ENCODE results near the gene ANAPC5.

Gene ANAPC5

DNA sequence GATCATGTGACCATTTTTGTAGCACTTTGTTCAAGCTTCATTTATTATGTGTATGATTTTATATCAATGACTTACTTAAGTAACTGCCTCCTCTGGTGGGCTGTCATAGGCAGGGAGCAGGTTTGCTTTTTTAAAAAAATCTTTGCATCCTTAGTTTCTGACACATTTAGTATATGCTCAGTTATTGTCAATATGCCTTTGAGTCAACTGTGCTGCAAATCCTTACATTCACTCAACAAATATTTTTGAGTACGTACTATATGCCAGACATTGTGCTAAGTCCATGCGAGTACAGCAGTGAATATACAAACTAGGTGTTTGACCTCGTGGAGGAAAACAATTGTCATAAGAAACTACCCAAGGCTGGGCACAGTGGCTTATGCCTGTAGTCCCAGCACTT lies 4.4 kb upstream of the ANAPC5 start:
- no peaks in the 10 kb centered on the region for H3K27me3 ChIP-seq (ENCODE audit: insufficient read depth, poor library complexity, severe bottlenecking)
- H3K4me3 ChIP-seq (ENCODE audit: severe bottlenecking), result no peak overlapping the region
- TF ChIP-seq CTCF (IDR thresholded peaks at IDR 0.05; ENCODE audit: poor library complexity, severe bottlenecking), result no peak
- no peaks in the 10 kb centered on the region for H3K36me3 ChIP-seq (ENCODE audit: low read depth)
- ATAC-seq (ENCODE audit: low read depth) (no peak), DNase-seq (ENCODE audit: low spot score) (no peak)
- H3K27ac ChIP-seq (ENCODE audit: poor library complexity, severe bottlenecking), result no peak overlapping the region
- no peaks in the 10 kb centered on the region for H3K9me3 ChIP-seq (ENCODE audit: severe bottlenecking)
- H3K4me1 ChIP-seq (ENCODE audit: insufficient read depth, poor library complexity, severe bottlenecking), result no peaks in the 10 kb centered on the region

DNA sequence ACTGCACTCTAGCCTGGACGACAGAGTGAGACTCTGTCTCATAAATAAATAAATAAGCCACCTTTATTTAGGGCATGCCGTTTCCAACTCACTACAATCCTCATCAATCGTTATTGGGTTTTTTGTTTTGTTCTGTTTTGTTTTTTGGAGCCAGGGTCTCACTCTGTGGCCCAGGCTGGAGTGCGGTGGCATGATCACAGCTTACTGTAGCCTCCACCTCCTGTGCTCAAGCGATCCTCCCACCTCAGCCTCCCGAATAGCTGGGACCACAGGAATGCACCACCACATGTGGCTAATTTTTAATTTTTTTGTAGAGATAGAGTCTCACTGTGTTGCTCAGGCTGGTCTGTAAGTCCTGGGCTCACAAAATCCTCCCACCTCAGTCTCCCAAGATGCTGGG lies 3.6 kb upstream of the ANAPC5 start:
- Histone ChIP-seq H3K4me3 (ENCODE audit: severe bottlenecking) (no peak overlapping the region), H3K36me3 (ENCODE audit: low read depth) (no peaks in the 10 kb centered on the region), H3K27ac (ENCODE audit: poor library complexity, severe bottlenecking) (no peak overlapping the region), H3K27me3 (ENCODE audit: insufficient read depth, poor library complexity, severe bottlenecking) (no peaks in the 10 kb centered on the region), H3K9me3 (ENCODE audit: severe bottlenecking) (no peaks in the 10 kb centered on the region), H3K4me1 (ENCODE audit: insufficient read depth, poor library complexity, severe bottlenecking) (no peaks in the 10 kb centered on the region)
- DNase-seq (ENCODE audit: low spot score) (no peak), ATAC-seq (ENCODE audit: low read depth) (no peak)
- no peak for TF ChIP-seq CTCF (IDR thresholded peaks at IDR 0.05; ENCODE audit: poor library complexity, severe bottlenecking)

DNA sequence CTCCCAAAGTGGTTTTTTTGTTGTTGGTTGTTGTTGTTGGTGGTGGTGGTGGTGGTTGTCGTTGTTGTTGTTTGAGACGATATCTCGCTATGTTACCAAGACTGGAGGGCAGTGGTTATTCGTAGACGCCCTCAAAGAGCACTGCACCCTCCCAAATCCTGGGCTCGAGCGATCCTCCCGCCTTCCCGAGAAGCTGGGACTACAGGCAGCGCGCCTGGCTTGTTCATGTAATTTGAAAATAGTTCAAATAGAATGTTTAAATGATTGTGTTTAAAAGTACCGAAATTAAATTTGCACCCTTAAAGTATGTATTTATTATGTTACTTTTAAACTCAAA lies 439 bp upstream of the ANAPC5 start:
- Histone ChIP-seq H3K9me3 (ENCODE audit: severe bottlenecking) (no peaks in the 10 kb centered on the region), H3K27me3 (ENCODE audit: insufficient read depth, poor library complexity, severe bottlenecking) (no peaks in the 10 kb centered on the region), H3K4me1 (ENCODE audit: insufficient read depth, poor library complexity, severe bottlenecking) (no peaks in the 10 kb centered on the region), H3K27ac (ENCODE audit: poor library complexity, severe bottlenecking) (peak overlapping the region; percentile 13), H3K36me3 (ENCODE audit: low read depth) (peaks cover 16% of the 10 kb centered on the region), H3K4me3 (ENCODE audit: severe bottlenecking) (peak overlapping the region; percentile 76)
- DNase-seq (ENCODE audit: low spot score) (no peak), ATAC-seq (ENCODE audit: low read depth) (peak; percentile 66)
- no peak for TF ChIP-seq CTCF (IDR thresholded peaks at IDR 0.05; ENCODE audit: poor library complexity, severe bottlenecking)

DNA sequence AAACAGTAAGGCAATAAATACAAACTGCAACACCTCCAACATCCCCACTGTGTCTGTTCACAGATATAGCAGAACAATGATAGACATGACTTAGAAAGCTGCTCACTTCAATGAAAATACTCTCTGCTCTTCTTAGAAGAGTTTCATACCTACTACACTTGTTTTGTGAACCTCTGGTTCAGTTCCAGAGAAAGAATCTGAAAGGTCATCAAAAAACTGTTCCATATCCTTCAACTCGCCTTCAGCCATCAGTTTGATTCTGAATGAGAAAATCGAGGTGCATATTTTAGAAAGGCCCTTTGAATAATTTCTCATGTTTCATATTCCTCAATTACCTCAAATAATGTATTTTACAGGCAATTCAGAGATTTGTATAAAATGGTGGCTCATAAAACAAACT lies 5.5 kb downstream of the ANAPC5 start:
- no peak overlapping the region for H3K27ac ChIP-seq (ENCODE audit: poor library complexity, severe bottlenecking)
- no peak for DNase-seq (ENCODE audit: low spot score)
- no peak for TF ChIP-seq CTCF (IDR thresholded peaks at IDR 0.05; ENCODE audit: poor library complexity, severe bottlenecking)
- no peak overlapping the region for H3K4me3 ChIP-seq (ENCODE audit: severe bottlenecking)
- peaks cover 68% of the 10 kb centered on the region for H3K36me3 ChIP-seq (ENCODE audit: low read depth)
- H3K4me1 ChIP-seq (ENCODE audit: insufficient read depth, poor library complexity, severe bottlenecking), result no peaks in the 10 kb centered on the region
- no peak for ATAC-seq (ENCODE audit: low read depth)
- H3K27me3 ChIP-seq (ENCODE audit: insufficient read depth, poor library complexity, severe bottlenecking), result no peaks in the 10 kb centered on the region
- no peaks in the 10 kb centered on the region for H3K9me3 ChIP-seq (ENCODE audit: severe bottlenecking)

DNA sequence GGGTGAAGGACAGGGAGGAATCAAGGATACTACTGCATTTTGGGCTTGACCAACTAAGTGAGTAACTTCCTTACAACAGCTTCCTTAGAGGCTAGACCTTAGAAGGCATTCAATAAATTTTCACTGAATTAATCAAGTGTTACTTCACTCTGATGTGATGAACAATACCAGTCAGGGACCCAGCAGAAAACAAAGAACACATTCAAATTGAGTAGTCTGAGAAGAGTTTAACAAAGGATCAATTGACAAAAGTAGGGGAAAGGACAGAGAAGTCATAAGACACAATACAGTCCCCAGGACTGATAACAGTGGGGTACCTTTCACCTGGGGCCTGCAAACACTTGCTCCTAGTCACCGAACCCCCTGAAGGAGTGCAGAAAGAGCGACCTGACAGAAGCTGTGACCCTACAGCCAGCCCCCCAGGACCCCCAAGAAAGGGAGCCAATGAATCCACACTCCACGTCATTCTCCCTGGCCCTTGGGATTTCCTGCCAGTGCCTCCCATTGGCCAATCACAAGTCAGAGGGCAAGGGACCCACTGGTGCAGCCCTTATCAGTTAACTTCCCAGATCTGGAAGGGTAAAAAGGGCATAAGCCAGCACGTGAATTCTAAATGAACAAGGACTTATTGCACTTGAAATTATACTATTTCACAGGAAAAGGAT lies 6.9 kb downstream of the ANAPC5 start:
- Histone ChIP-seq H3K4me1 (ENCODE audit: insufficient read depth, poor library complexity, severe bottlenecking) (no peaks in the 10 kb centered on the region), H3K9me3 (ENCODE audit: severe bottlenecking) (peaks cover 2% of the 10 kb centered on the region), H3K36me3 (ENCODE audit: low read depth) (peaks cover 83% of the 10 kb centered on the region), H3K27me3 (ENCODE audit: insufficient read depth, poor library complexity, severe bottlenecking) (no peaks in the 10 kb centered on the region), H3K27ac (ENCODE audit: poor library complexity, severe bottlenecking) (no peak overlapping the region), H3K4me3 (ENCODE audit: severe bottlenecking) (no peak overlapping the region)
- no peak for TF ChIP-seq CTCF (IDR thresholded peaks at IDR 0.05; ENCODE audit: poor library complexity, severe bottlenecking)
- DNase-seq (ENCODE audit: low spot score), result no peak
- ATAC-seq (ENCODE audit: low read depth), result no peak

Measured in RWPE2 (cell line).